Iris pigment epithelial cell (primary cell): Measurements from ENCODE around the gene SLC29A3.
A peak's percentile ranks its signal among the peaks of the same experiment; 100 is the strongest.

ENCODE experiments used
- DNase-seq: peaks from one replicate; pipeline ENCODE4 v3.0.0-alpha.2; 2011; ENCODE audit warnings: low read depth

SLC29A3 gene

DNA sequence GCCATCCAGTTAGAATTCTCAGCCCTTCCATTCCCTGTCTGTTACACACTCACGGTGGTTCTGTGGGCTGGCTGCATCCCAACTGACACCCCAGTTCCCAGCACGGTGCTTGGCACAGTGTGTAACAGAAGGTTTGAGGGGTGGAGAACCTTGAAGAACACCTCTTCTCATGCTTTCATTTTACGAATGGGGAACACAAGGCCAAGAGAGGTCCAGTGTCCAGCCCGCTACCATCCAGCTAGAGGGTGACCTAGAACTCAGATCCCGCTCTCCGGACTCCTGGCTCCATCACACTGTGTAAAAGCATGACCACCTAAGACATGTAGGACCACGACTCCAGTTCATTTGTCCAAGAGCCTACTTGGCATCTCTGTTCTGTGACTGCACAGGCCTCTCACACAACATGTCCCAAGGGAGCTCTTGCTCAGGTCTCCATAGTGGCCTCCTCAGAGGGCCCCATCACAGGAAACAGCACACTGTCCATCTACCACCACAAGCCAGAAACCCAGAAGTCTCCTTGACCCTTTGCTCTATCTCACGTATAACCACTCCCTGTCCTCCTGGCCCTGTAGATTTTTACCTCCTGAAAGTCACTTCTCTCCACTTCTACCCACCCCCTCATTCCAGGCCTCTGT, 74.9 kb downstream of the SLC29A3 start:
- no peak for DNase-seq

DNA sequence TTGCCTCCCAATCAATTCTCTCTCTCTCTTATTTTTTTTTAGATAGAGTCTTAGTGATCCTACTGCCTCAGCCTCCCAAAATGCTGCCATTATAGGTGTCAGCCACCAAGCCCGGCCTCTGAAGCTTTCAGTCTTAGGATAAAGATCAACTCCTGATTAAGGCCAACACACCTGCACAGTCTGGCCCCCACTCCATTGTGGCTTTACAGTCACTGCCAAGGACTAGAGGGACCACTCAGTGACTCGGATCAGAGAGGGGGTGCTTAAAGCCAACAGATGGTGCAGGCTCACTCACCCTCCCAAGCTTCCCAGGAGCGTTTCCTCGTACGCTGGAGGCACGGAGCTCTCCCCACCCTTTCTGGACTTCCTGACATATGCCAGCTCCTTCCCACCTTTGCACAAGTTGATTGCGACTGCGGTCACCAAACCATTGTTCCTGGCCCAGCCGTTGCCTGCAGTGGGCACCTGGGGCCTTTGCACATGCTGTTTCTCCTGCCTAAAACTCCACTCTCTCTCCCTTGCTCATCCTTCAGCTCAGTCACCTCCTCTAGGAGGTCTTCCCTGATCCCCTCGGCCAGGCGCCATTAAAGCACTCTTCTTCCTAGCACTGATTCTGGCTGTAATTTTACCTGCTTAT, 76.0 kb downstream of the SLC29A3 start:
- no peak for DNase-seq

DNA sequence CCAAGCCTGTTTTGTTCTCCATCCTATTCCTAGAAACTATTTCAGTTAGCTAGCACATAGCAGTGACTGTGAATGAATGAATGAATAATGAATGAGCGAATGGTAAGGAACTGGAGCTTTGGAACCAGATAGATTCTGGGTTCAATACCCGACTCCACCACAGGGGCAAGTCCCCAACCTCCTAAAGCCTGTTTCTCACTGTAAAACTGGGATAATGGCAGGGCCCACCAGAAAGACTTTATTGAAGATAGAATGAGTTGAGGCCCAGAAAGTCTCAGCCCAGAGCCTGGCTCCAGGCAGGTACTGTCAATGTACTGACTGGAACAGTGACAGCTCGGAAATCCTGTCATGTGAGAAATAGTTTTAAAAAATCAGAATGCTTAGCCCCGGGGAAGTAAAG, 76.6 kb downstream of the SLC29A3 start:
- no peak for DNase-seq

- no peak for DNase-seq
These were observed 77.1 kb downstream of the SLC29A3 start for GRCh38 chr10:71396084-71396710.

DNA sequence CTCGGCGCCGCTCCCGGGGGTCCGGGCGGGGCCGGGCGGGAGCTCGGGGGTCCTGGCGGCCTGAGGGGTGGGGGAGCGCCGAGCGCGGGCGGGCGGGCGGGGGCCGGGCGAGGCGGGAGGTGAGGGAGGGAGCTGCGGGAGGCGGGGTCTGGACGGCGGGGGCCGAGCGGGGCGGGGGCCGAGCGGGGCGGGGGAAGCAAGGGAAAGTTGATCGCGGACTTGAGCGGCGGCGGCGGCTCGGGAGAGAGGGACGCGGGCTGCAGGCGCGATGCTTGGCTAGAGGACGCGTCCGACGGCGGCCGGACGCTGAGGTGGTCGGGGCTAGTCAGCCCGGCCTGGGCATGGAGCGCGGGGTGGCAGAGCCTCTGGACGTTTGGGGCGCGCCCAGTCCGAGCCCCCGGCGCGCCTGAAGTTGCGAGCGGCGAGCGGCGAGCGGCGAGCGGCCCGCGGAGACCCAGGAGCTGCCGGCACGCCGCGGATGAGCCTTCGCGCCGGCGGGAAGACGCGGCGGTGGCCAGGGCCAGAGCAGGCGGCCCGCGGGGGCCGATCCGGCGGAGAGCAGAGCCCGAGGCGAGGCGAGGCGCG, 77.7 kb downstream of the SLC29A3 start, which contains the start of gene CDH23:
CDH23 (plus strand) TSS at position 210 of the 585 bp plus-strand sequence. CDS start 42,912 bp downstream, outside the sequence.
- peak; percentile 3 for DNase-seq

GRCh38 chr10:71397296-71398212, 78.5 kb downstream of the SLC29A3 start:
- DNase-seq, result no peak

- DNase-seq, result no peak
These were observed 79.9 kb downstream of the SLC29A3 start for GRCh38 chr10:71398976-71399375.

GRCh38 chr10:71399946-71400345, 80.9 kb downstream of the SLC29A3 start:
- no peak for DNase-seq

GRCh38 chr10:71401056-71401455, 82.0 kb downstream of the SLC29A3 start:
- no peak for DNase-seq

DNA sequence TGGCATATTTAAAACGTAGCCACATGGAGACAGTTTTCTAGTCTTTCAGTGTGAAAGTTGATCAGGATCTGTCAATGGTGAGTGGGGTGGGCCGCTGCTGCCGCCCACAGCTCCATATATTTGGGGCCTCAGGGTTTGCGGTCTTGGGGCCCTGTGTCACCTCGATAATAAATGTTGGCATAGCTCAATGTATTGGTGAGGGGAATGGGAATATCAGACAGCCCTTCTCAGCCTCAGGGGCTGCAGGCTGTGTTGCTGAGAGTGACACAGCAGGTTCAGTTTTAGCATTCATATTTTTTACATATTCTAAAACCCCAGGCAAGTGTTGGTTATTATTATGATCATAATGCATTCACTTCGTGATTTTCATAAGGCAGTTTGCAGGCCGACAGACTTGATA, 82.9 kb downstream of the SLC29A3 start:
- DNase-seq, result no peak

GRCh38 chr10:71404503-71405295, 85.6 kb downstream of the SLC29A3 start:
- DNase-seq, result no peak

DNA sequence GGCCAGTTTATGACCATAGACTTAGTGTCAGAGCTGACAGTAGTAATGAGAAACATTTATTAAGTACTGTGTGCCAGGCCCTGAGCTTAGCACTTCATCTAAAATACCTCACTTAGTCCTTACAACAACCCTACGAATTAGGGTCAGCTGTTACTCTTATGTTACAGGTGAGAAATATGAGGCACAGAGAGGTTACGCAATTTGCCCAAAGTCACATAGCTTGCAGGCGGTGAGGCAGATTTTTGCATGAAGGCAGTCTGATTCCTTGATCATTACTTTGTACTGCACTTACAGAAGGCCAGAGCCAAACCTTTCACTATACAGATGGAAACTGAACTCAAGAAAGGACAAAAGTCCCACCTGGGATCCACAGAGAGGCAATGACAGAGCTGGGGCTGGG, 87.8 kb downstream of the SLC29A3 start:
- DNase-seq, result no peak

DNA sequence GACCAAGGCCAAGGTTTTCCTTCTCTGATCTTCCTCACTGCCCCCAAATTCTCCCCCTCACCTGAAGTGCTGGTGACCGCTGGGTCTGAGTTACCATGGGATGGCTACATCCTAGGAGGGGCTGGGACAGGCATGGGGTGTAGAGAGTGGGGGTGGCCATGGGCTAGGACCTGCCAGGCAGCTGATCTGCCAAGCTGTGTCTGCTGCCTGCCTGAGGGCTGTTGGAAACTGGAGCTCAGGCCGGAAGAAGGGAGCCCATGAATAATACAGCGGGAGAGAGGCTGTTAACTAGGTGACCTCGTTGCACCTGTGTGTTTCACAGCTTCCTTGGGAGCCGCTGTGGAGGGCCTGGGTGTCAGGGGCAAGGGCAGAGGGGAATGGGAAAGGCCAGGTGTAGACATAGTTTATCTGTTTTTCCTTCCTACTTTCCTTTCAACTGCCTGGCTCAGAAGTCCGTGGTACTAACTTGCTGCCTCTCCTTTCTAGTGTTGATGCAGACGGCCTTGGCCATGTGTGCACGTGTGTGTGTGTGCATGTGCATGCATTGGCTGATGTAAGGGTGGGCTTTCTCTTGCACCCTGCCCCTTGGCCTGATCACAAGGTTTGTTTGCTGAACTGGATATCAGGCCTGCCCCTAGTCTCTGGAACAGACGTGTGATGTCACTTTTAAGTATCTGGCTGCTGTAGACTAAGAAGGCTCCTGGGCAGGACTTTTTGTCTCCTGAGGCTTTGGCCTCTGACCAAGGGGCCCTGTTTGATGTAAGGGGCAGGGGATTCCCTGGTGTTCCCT, 89.6 kb downstream of the SLC29A3 start:
- no peak for DNase-seq

- no peak for DNase-seq
These were observed 90.6 kb downstream of the SLC29A3 start for GRCh38 chr10:71409516-71410104.
